Measurements from ENCODE around the gene FAM193A.

GRCh38 chr4:2746891-2747695 is 210.6 kb downstream of the FAM193A start:
- TF ChIP-seq, protein P1, sequence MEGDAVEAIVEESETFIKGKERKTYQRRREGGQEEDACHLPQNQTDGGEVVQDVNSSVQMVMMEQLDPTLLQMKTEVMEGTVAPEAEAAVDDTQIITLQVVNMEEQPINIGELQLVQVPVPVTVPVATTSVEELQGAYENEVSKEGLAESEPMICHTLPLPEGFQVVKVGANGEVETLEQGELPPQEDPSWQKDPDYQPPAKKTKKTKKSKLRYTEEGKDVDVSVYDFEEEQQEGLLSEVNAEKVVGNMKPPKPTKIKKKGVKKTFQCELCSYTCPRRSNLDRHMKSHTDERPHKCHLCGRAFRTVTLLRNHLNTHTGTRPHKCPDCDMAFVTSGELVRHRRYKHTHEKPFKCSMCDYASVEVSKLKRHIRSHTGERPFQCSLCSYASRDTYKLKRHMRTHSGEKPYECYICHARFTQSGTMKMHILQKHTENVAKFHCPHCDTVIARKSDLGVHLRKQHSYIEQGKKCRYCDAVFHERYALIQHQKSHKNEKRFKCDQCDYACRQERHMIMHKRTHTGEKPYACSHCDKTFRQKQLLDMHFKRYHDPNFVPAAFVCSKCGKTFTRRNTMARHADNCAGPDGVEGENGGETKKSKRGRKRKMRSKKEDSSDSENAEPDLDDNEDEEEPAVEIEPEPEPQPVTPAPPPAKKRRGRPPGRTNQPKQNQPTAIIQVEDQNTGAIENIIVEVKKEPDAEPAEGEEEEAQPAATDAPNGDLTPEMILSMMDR (conservative IDR thresholded peaks at IDR 0.05; ENCODE audit: low read depth, low read length) = no peak
- TF ChIP-seq EZH2 (IDR thresholded peaks at IDR 0.05; ENCODE audit: borderline replicate concordance, low read depth, low read length, poor library complexity, severe bottlenecking) = no peak
